HG03565 (cell line): ENCODE data around the gene CARNS1.

ENCODE experiments used
- ATAC-seq: cut with Tn5 transposase; IDR thresholded peaks from one replicate; pipeline ENCODE4 v1.9.1; 2021; ENCODE audit warnings: mild to moderate bottlenecking, moderate library complexity; ENCODE audit not compliant: unreplicated experiment

CARNS1 gene

DNA sequence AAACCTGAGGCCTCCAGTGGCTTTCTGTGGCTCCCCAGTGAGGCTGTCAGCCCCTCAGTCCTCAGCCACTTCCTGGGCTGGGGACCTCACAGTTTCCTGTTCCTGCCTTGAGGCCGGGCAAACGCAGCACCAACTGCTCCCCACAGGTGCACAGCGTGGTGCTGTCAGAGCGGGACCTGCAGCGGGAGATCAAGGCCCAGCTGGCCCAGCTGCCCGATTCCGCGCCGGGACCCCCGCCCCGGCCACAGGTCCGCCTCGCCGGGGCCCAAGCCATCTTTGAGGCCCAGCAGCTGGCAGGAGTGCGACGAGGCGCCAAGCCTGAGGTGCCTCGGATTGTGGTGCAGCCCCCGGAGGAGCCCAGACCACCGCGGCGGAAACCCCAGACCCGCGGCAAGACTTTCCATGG is 6.2 kb upstream of the CARNS1 start:
- ATAC-seq: no peak

DNA sequence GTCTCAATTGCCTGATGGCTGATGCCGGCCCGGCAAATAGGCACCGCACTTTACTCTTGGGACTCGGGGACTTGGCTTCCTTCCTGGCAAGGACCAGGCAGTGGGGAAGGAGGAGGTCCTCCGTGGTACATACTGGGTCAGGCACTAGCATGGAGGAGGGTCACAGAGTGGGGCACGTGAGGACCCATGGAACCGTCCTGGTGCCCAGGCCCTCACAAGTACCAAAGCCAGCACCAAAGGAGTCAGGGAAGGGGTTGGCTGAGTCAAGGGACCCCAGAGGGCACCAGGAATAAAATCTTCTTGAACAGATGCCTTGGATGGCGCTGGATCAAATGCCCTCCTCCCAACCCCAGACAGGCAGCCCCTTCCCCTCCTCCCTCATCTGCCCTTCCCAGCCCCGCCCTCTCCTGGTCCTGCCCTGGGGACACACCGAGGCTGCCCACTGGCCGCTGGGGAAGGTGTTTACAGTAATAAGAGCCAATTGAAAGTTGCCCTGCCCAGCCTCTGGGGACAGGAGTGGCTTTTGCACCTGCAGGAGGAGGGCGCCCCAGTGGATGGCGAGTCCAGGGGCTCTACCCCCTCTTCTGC is 5.6 kb upstream of the CARNS1 start:
- no peak for ATAC-seq

DNA sequence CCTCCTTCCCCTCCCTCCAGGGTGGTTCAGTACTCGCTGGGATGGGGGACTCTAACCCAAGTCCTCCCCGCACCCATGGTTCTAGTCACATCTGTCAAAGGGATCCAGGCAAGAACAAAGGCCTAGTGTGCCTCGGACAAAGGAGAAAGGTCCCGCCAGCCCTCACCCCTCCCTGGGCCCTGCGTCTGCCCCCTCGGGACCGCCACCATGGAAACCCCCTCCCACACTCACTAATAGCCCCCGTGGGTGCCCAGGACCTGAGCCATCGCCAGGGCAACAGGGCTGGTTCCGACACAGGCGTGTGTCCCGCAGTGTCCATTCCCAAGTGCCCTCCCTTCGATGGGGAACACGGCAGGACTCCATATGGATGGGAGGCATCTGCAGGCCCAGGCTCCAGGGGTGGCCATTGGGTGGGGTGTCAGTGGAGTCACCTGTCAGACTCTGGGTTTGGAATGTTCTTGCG is 5.1 kb upstream of the CARNS1 start:
- ATAC-seq: no peak

DNA sequence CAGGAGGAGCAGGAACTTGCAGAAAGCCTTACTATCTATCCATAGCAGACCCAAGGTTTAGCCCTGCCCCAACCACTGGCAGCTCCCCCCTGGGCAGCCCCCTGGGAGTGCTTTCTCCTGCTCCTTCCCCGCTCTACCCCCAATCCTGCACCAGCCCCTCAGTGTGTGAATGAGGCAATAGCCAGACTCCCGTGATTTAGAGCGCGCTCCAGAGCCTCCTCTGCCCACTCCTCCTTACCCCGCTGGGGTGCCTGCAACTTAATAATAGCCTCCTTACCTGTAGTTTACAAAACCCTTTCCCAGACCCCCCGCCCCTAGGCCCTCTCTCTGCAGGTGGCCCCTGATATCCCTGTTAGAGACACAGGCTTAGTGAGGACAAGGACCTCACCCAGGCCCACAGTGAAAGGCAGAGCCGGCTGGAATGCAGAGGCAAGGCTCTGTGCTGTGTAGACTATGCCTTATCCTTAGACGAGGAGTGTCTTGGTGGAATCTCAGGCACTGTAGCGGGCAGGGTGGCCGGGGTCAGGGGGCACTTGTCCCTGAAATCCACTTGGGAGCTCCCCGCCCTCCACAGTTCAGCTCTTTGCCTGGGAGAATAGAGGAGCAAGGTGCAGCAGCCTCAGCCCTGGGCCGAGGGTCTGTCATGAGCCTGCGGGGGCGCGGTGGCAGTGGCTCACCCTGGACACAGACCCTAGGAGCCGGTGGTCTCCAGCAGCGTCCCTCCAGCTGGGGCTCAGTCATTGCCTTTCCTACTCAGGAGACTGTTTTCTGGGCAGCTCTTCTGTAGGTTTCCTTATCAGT is 4.3 kb upstream of the CARNS1 start:
- ATAC-seq: no peak

DNA sequence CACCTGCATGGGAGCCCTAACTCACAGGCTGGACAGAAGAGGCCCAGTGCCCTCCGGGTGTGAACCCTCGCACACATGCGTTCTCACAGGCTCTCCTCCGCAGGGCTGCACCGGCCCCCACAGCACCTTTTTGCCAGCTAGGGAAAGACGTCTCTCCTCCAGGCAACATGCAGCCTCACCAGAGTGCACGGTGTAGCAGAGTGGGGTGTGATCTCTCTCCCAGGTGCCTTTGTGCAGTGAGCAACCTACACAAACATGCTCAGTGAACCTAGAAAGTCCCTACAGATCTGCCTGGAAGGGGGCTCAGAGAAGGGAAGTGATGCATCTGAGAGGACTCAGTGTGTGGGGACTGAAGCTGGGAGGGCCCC is 3.7 kb upstream of the CARNS1 start:
- ATAC-seq: no peak

DNA sequence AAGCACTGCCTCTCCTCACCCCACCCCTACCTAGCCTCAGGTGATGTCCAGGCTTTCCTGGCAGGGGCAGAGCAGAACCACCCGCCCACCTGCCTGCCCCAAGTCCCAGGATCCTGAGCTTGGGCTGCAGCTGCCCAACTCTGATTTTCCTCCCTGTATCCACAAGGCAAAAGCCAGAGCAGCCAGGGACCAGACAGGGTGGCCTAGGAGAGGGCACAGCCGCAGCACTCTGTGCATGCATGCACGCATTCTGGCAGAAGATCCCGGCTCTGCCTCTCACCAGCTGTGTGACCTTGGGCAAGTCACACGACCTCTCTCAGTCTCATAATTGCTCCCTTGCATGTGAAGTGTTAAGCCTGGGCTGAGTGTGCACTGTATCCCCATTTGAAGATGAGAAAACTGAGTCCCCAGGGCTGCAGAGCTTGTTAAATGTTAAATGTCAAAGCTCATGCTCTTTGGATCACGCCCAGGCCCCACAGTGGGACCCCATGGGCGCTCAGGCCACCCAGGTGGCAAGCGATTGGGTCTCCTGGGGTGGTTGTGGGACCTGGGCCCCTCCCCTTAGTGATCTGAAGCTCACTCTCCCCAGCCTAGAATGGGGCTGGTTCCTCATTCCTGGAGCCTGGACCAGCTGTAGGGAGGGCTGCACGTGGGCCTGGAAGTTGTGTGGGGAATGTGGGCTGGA is 2.8 kb upstream of the CARNS1 start:
- ATAC-seq: no peak

DNA sequence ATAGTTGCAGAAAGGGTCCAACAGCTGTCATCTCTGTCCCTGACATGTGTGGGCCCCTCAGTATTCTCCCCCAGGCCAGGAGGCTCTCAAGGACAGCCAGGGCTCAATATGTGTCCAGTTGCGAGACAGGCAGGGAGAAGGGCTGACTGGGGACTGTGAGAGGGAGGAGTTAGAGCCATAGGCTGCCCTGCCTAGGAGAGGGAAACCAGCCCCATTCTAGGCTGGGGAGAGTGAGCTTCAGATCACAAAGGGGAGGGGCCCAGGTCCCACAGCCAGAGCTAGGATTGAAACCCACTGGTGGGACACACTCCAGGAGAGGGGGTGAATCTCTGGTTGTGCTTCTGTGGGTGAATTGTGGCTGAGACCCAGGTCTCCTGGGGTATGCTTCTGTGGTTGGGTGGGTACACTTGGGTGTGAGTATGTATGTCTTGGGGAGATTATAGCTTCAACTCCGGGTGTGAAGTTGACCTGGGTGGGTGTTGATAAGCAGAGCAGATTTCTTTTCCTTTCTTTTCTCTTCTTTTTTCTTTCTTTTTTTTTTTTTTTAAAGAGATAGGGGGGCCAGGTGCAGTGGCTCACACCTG is 2.1 kb upstream of the CARNS1 start:
- ATAC-seq: no peak

DNA sequence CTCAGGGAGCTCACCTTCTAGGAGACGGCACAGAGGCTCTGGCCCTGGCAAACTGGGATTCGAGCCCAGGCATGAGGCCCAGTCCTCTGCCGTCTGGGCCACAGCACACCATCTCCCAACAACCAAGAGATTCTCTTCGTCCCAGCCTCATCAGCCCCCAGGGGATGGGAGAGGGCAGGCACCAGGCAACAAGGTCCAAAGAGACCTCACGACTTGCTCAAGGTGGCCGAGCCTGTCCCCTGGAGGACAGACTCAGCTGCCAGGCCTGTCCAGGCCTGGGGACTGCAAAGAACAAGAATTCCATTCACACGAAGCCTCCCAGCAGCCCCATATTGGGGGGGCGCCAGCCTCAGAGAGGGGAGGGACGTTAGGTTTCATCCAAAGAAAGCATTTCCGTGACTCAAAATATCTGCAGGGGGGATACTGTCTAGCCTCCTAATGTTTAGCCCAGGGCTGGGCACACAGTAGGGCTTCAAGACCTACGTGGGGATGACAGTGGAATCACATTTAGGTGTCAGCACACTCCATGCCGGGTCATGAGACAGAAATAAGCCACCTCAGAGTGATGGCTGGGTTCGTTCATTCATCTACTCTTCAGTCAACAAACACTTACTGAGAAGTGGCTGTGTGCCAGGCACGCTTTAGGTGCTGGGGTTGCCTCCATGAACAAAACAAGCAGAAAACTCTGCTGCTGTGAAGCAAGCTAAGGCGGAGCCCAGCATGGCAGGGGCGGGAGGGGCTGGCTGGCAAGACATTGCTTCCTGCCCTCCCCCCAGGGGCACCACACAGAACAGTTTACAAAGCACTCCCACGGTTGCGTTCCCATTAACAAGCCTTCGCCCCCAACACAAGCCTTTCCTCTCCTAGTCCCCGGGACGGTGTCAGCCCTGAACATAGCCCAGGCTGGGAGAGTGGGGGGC is 1.2 kb downstream of the CARNS1 start:
- ATAC-seq: no peak

DNA sequence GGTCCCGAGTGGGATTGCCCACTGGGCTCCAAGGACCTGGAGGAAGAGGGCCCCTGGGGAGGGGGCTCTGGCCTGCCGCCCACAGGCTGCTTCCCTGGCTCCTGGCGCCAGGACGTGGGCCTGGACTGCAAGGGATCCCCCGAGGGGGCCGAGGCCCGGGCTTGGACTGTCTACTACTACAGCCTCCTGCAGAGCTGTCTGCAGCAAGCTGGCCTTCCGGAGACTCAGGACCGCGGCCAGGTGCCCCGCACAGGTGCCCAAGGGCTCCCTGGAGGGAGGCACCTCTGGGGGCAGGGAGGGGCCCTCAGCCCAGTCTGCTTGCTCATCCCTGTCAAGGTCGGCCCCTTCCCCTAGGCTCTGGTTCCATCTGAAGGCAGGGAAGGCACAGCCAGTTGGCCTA is 1.9 kb downstream of the CARNS1 start:
- no peak for ATAC-seq

DNA sequence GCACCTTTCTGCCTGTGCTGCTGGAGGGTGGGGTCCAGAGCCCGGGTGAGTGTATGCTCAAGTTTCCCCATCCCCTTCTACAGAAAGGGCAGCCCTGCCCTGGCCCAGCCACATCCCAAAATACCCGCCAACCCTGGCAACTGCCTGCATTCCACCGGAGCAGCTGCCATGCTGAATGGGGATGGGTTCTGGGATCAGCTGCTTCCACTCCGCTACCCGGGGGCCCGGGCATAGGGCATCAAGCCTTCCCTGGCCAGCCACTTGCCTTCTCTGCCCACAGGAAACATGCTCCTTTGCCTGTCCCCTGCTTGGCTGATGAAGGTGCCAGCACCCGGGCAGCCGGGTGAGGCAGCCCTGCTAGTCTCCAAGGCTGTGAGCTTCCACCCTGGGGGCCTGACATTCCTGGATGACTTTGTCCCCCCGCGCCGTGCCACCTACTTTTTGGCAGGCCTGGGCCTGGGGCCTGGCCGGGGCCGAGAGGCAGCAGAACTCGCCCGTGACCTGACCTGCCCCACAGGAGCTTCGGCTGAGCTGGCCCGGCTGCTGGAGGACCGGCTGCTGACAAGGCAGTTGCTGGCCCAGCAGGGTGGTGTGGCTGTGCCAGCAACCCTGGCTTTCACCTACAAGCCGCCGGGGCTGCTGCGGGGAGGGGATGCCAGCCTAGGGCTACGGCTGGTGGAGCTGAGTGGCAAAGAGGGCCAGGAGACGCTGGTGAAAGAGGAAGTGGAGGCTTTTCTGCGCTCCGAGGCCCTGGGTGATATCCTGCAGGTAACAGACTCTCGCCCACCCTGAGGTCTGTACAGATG is 3.2 kb downstream of the CARNS1 start:
- ATAC-seq: no peak

DNA sequence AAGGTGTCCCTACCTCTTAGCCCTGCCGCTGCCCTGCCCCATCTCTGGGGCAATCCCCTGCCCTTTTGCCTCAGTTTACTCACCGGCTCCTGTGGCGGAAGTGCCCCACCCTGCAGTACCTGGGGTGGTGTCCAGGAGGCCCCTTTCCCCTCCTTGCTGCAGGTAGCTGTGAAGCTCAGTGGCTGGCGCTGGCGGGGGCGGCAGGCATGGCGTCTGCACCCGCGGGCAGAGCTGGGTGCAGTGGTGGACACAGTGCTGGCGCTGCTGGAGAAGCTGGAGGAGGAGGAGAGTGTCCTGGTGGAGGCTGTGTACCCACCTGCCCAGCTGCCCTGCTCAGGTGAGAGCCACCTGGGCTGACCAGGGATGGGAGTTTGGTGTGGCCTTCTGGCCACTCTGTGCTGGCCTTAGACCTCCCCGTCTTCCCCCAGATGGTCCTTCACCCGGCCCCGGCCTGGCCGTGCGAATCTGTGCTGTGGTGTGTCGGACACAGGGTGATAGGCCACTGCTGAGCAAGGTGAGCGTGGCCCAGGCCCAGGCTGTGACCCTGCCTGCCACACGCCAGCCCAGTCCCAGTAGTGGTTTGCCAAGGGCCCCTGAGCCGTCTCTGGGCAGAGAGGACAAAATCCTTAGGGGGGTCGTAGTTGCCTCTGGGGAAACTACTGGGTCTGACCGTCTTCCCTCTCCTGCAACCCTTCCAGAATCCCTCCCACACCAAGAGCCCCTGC is 4.0 kb downstream of the CARNS1 start:
- no peak for ATAC-seq

DNA sequence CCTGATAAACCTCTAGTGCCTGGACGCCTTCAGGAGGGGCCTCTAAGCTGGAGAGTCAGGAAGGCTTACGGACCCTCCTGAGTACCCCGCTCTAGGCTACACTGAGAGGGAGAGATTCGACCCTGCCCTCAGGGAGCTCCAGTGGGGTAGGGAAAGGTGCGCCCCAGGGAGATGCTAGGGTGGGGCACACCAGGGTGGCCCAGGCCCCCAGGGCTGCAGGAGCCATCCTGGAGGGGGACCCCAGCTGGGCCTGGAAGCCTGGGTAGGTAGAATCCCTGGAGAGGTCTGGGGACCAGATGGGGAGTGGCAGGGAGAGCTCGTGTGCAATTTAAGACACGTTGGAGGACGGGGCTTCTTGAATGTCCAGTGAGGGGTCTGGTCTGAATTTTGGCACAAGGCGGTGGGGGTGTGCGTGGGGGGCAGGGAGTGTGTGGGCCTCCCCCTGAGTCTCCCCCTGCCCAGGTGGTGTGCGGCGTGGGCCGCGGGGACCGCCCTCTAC is 4.7 kb downstream of the CARNS1 start:
- no peak for ATAC-seq

DNA sequence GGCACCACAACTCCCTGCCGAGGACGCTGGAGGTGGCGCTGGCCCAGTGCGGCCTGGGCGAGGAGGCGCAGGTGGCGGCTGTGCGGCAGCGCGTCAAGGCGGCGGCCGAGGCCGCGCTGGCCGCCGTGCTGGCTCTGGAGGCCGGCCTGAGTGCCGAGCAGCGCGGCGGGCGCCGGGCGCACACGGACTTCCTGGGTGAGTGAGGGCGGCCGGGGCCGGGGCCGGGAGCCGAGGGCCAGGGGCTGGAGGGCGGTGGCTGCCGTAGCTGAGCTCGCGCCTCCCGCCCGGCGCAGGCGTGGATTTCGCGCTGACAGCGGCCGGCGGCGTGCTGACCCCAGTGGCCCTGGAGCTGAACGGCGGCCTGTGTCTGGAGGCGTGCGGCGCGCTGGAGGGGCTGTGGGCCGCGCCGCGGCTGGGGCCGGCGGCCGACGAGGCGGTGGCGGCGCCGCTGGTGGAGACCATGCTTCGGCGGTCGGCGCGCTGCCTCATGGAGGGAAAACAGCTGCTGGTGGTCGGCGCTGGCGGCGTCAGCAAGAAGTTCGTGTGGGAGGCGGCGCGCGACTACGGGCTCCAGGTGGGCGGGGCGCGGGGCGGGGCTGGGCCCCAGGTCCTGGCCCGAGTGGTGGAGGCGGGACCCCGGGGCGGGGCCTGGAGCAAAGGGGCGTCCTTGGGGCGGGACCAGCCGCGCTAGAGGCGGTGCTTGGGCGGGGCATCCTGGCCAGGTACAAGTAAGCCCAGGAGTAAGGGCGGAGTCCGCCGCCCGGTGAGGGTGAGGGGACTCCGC is 5.4 kb downstream of the CARNS1 start:
- peak; percentile 73 for ATAC-seq

DNA sequence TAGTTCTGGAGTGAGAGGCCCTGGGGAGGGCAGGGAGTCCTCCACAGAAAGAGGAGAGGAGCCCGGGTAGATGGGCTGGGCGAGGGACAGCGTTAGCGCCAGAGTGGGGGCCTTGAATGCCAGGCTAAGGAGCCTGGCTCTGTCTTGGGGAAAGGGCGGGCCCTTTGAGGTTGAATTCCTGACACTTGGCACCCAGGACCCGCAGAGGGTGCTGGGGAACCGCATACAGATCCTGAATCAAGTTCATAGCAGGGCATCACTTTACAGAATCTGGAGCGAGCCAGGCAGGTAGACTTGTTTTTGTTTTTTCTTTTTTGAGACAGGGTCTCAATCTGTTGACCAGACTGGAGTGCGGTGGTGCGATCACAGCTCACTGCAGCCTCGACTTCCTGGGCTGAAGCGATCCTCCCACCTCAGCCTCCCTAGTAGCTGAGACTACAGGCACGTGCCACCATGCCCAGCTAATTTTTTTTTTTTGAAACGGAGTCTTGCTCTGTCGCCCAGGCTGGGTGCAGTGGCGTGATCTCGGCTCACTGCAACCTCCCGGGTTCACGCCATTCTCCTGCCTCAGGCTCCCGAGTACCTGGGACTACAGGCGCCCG is 6.1 kb downstream of the CARNS1 start:
- no peak for ATAC-seq

DNA sequence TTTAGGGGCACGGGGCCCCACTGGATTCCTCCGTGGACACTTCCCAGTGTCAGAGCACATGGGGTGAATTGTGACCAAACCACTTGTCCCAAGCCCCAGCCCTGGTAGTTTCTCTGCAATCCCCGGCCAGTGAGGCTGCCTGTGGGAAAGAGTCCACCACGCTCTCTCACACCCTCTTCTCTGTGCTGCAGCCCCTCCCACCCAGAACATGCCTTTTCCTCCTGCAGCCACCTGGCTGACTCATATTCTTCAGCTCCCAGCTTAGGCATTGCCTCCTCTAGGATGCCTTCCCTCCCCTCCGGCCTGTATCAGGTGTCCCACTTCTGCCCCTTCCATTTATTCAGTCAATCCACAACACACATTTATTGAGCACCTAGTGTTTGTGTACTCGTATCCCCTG is 7.4 kb downstream of the CARNS1 start:
- ATAC-seq: no peak

DNA sequence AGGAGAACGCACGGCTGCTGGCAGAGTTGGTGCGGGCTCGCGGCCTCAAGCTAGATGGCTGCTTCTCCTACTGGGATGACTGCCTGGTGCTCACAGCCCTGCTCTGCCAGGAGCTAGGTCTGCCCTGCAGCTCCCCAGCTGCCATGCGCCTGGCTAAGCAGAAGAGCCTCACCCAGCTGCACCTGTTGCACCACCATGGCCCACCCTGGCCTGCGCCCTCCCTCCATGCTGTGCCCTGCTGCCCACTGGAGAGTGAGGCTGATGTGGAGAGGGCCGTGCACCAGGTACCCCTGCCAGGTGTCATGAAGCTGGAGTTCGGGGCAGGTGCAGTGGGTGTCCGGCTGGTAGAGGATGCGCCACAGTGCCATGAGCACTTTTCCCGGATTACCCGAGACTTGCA is 8.0 kb downstream of the CARNS1 start:
- no peak for ATAC-seq

DNA sequence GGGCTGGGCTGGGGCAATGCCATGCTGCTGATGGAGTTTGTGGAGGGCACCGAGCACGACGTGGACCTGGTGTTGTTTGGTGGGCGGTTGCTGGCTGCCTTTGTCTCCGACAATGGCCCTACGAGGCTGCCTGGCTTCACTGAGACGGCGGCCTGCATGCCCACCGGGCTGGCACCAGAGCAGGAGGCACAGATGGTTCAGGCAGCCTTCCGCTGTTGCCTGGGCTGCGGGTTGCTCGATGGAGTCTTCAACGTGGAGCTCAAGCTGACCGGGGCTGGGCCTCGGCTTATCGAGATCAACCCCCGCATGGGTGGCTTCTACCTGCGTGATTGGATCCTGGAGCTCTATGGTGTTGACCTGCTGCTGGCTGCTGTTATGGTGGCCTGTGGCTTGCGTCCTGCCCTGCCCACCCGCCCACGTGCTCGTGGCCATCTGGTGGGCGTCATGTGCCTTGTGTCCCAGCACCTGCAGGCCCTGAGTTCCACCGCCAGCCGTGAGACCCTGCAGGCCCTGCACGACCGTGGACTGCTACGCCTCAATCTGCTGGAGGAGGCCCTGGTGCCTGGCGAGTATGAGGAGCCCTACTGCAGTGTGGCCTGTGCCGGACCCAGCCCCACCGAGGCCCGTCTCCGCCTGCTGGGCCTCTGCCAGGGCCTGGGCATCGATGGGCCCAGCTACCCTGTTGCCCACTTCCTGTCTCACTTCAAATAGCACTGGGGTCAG is 8.6 kb downstream of the CARNS1 start:
- no peak for ATAC-seq
